ENCODE data around the gene GRM7.

Gene GRM7

GRCh38 chr3:7385635-7386034 is 524.7 kb downstream of the GRM7 start:
- DNase-seq (ENCODE audit: low read depth in 1 of 2, low spot score in 1 of 2), result no peak

GRCh38 chr3:7388026-7388425 is 527.1 kb downstream of the GRM7 start:
- DNase-seq (ENCODE audit: low read depth in 1 of 2, low spot score in 1 of 2), result no peak

GRCh38 chr3:7392206-7392605 is 531.3 kb downstream of the GRM7 start:
- DNase-seq (ENCODE audit: low read depth in 1 of 2, low spot score in 1 of 2), result no peak

GRCh38 chr3:7393944-7394605 is 533.2 kb downstream of the GRM7 start:
- no peak for DNase-seq (ENCODE audit: low read depth in 1 of 2, low spot score in 1 of 2)

GRCh38 chr3:7396534-7396933 is 535.6 kb downstream of the GRM7 start:
- no peak for DNase-seq (ENCODE audit: low read depth in 1 of 2, low spot score in 1 of 2)

- DNase-seq (ENCODE audit: low read depth in 1 of 2, low spot score in 1 of 2), result no peak
Measured at GRCh38 chr3:7397097-7397496, 536.2 kb downstream of the GRM7 start.

- DNase-seq (ENCODE audit: low read depth in 1 of 2, low spot score in 1 of 2), result no peak
Measured at GRCh38 chr3:7400360-7400759, 539.4 kb downstream of the GRM7 start.

- DNase-seq (ENCODE audit: low read depth in 1 of 2, low spot score in 1 of 2), result no peak
Measured at GRCh38 chr3:7401418-7401817, 540.5 kb downstream of the GRM7 start.

- no peak for DNase-seq (ENCODE audit: low read depth in 1 of 2, low spot score in 1 of 2)
Measured at GRCh38 chr3:7407107-7407506, 546.2 kb downstream of the GRM7 start.

GRCh38 chr3:7410782-7411181 is 549.9 kb downstream of the GRM7 start:
- no peak for DNase-seq (ENCODE audit: low read depth in 1 of 2, low spot score in 1 of 2)

GRCh38 chr3:7421065-7421464 is 560.1 kb downstream of the GRM7 start:
- no peak for DNase-seq (ENCODE audit: low read depth in 1 of 2, low spot score in 1 of 2)

GRCh38 chr3:7423036-7423435 is 562.1 kb downstream of the GRM7 start:
- DNase-seq (ENCODE audit: low read depth in 1 of 2, low spot score in 1 of 2), result no peak

GRCh38 chr3:7423995-7424394 is 563.1 kb downstream of the GRM7 start:
- no peak for DNase-seq (ENCODE audit: low read depth in 1 of 2, low spot score in 1 of 2)

- no peak for DNase-seq (ENCODE audit: low read depth in 1 of 2, low spot score in 1 of 2)
Measured at GRCh38 chr3:7428206-7428718, 567.3 kb downstream of the GRM7 start.

- no peak for DNase-seq (ENCODE audit: low read depth in 1 of 2, low spot score in 1 of 2)
Measured at GRCh38 chr3:7432610-7433009, 571.7 kb downstream of the GRM7 start.

GRCh38 chr3:7433073-7433472 is 572.2 kb downstream of the GRM7 start:
- DNase-seq (ENCODE audit: low read depth in 1 of 2, low spot score in 1 of 2), result no peak

- no peak for DNase-seq (ENCODE audit: low read depth in 1 of 2, low spot score in 1 of 2)
Measured at GRCh38 chr3:7436542-7436941, 575.6 kb downstream of the GRM7 start.

GRCh38 chr3:7437231-7437630 is 576.3 kb downstream of the GRM7 start:
- DNase-seq (ENCODE audit: low read depth in 1 of 2, low spot score in 1 of 2), result no peak

GRCh38 chr3:7439101-7439680 is 578.3 kb downstream of the GRM7 start:
- DNase-seq (ENCODE audit: low read depth in 1 of 2, low spot score in 1 of 2), result no peak

GRCh38 chr3:7444886-7445285 is 584.0 kb downstream of the GRM7 start:
- no peak for DNase-seq (ENCODE audit: low read depth in 1 of 2, low spot score in 1 of 2)

- DNase-seq (ENCODE audit: low read depth in 1 of 2, low spot score in 1 of 2), result no peak
Measured at GRCh38 chr3:7445331-7445730, 584.4 kb downstream of the GRM7 start.

- no peak for DNase-seq (ENCODE audit: low read depth in 1 of 2, low spot score in 1 of 2)
Measured at GRCh38 chr3:7447197-7447769, 586.4 kb downstream of the GRM7 start.

- no peak for DNase-seq (ENCODE audit: low read depth in 1 of 2, low spot score in 1 of 2)
Measured at GRCh38 chr3:7456386-7456785, 595.5 kb downstream of the GRM7 start.

Data from stimulated activated CD4-positive, alpha-beta T cell treated with anti-CD3 and anti-CD28 coated beads, Interleukin-15, amount 100 ng/mL, for 1 hour (primary cell).